GM19043 (cell line): ENCODE data around the gene PRND.
"Not testable (repeated sequence)": the region's sequence is repeated elsewhere in the genome, so short reads cannot be mapped to it uniquely, and the experiment has no call there.

Experiments
- ATAC-seq: cut with Tn5 transposase; IDR thresholded peaks from one replicate; pipeline ENCODE4 v1.9.1; 2021; ENCODE audit warnings: low read depth; ENCODE audit not compliant: unreplicated experiment

Gene PRND

DNA sequence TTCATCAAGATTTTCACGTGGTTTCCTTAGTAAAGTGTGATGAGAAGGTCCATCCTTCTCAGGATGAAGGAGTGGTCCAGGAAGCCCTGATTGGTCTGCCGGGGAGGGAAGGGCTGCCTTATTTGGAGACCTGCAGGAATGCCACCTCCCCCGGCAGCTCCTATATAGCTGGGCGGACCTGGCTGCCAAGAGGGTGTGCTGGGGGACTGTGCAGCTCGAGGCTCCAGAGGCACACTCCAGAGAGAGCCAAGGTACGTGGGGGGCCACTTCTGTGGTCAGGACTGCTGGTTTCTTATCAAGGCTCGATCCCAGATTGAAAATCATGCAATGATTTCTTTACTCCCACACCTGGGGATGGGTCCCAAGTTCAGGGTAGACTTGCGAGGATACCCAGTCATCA, at the start of gene PRND:
Gene PRND, plus strand, starts transcription at position 191 of the 400 bp plus-strand sequence. CDS start 2,643 bp downstream, outside the sequence.
- no peak for ATAC-seq

- ATAC-seq, result no peak
Measured at GRCh38 chr20:4672948-4673347, 48.8 kb upstream of the PRND start.

DNA sequence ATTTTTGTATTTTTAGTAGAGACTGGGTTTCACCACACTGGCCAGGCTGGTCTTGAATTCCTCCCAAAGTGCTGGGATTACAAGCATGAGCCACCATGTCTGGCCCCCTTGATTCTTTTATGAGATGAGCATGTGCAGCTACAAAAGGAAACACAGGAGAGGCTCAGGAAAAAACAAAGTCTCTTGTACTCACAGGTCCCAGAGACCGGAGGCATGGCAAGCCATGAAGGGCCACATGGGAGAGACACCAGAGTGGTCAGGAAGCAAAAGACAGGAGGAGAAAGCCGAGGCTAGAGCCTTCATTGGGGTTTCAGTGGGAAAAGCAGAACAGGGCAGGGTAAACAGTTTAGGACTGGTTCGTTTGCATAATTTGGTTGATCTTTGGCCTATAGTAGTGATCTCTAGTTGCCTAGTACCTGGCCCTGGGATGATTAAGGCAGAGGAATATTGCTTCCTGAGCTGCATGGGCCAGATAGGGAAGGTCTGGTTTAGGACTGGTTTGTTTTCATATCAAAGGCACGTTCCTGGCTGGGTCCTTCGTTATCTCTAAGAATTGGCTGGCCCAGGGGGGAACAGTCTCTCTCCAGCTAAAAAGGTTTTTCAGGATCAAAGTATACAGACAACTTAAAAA, 48.2 kb upstream of the PRND start:
- no peak for ATAC-seq

GRCh38 chr20:4674672-4675071, 47.0 kb upstream of the PRND start:
- ATAC-seq, result no peak

GRCh38 chr20:4677846-4678245, 43.9 kb upstream of the PRND start:
- no peak for ATAC-seq

DNA sequence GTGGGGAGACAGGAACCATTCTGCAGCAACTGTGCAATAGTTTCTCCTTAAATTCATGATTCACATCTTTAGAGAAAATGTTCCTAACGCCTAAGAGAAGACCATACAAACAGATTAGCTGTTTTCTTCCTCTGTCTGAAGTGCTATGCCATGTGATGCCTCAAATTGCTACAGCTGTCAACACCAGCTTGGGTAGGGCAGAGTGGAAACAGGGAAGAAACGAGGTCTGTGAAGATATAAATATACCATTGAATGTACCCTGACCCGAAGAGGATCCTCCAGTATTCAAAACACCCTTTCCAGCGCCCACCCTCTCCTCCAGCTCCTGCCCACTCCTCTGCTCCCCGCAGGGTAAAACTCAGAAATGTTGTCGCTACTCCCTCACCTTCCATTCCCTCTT, 40.3 kb upstream of the PRND start:
- no peak for ATAC-seq

DNA sequence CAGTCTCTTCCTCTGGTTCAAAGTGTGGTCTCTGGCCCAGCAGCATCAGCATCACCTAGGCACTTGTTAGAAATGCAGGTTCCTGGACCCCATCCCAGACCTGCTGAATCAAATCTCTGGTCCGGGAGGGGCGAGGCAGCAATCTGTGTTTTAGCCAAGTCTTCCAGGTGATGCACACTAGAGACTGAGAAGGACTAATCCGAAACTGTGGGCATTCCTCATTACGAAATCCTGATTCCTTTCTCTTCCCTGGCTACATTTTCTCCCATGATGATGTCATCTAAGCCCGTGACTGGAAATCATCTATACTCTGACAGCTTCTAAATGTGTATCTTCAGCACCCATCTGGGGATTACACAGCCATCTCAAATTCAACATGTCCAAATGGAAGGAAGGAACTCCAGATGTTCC, 39.7 kb upstream of the PRND start:
- no peak for ATAC-seq

DNA sequence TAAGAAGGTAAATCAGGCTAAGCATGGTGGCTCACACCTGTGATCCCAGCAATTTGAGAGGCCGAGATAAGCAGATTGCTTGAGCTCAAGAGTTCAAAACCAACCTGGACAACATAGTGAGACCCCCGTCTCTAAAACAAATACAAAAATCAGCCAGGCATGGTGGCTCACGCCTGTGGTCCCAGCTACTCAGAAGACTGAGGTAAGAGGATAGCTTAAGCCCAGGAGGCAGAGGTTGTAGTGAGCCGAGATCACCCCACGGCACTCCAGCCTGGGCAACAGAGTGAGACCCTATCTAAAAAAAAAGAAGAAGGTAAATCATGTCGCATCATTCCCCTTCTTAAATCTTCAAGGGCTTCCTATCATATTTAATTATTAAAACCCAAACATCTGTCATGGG, 39.0 kb upstream of the PRND start:
- no peak for ATAC-seq

- ATAC-seq, result no peak
Measured at GRCh38 chr20:4683261-4683660, 38.4 kb upstream of the PRND start.

DNA sequence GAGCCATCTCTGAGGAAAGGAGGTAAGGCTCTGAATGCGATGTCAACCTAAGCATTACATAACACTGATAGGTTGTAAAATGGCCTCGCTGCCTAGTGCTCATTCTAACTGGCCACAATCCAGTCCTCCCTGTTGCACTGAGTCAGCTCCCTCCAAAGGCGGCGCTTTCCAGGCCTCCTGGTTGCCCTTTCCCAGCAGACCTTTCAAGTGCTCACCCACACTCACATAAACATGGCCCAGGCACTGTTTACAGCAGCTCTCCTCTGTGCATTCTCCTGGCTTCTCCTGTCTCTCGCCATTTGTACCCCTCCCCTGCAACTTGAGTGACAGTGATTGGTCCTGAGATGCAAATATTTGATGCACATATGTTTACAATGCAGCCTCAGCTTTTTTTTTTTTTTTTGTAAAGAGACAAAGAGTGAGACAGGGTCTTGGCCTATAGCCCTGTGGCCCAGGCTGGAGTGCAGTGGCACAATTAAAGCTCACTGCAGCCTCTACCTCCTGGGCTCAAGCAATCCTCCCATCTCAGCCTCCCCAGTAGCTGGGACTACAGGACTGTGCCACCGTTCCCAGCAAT, 36.8 kb upstream of the PRND start:
- no peak for ATAC-seq

DNA sequence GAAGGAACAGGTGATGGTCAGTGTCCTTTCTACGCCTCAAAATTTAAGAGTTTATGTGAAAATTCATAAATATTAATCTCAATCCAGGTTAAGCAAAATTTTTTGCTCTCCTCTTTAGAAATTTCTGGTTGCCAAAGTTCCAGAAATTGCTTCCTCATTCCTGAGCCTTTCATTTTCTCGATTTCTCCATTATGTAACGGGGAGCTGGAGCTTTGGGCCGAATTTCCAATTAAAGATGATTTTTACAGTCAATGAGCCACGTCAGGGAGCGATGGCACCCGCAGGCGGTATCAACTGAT, 35.8 kb upstream of the PRND start:
- no peak for ATAC-seq

DNA sequence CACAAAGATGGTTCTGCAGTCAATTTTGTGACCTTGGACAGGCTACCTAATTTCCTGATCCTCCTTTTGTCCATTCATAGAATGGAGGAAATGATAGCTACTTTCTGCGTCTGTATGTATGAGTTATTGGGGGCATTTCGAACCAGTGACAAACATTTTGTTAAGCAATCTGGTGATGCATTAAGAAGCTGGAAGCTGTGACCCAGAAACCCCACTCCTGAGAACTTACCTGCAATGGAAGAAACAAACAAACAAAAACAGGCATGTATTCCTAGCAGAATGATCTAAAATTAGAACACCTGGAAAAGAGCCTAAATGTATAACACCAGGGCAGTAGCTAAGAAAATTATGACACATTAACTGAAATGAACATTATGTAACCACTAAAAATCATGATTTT, 33.4 kb upstream of the PRND start:
- no peak for ATAC-seq

GRCh38 chr20:4689220-4689619, 32.5 kb upstream of the PRND start:
- no peak for ATAC-seq

DNA sequence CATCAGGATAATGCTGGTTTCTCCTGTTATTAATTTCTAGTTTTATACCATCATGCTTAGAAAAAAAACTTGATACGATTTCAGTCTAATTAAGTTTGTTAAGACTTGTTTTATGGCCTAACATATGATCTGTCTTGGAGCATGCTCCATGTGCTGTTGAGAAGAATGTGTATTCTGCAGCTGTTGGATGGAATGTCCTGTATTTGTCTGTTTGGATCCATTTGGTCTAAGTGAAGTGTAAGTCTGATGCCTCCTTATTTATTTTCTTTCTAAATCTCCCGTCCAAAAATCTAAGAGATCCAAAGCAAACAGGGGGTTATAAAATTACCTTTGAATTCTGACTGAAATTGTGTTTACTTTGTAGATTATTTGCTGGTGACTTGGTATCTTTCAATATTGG, 30.0 kb upstream of the PRND start:
- no peak for ATAC-seq

DNA sequence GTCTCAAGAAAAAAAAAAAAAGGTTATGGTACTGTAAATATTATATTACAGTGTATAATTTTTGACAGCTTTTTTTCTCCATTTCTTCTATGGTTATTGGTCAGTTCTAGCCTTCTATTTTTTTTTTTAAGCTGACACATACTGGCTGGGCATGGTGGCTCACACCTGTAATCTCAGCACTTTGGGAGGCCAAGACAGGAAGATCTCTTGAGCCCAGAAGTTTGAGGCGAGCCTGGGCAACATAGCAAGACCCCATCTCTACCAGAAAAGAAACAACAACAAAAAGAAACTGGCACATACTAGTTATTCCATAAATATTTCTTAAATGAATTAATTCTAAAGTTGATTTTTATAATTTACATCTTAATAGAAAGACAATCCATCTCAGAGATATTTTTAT, 27.6 kb upstream of the PRND start:
- no peak for ATAC-seq

GRCh38 chr20:4697189-4697830, 24.4 kb upstream of the PRND start:
- no peak for ATAC-seq

DNA sequence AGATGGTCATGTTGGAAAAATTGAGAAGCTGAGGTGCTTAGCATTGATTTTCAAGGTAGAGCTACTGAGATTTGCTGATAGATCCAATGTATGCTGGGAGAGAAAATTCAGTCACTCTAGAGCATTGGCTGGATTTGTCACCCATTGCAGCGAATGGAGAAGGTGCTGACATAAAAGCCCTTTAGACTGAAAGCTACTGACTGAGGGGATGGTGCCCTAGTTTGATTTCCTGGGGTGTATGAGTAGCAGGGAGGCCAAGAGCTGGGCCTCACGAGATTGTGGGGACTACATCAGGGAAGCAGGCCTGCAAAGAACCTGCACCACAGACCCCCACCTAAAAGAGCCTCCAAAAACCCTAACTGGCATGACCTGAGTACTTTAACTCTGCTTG, 23.9 kb upstream of the PRND start:
- no peak for ATAC-seq

- ATAC-seq, result no peak
Measured at GRCh38 chr20:4699216-4699615, 22.5 kb upstream of the PRND start.

DNA sequence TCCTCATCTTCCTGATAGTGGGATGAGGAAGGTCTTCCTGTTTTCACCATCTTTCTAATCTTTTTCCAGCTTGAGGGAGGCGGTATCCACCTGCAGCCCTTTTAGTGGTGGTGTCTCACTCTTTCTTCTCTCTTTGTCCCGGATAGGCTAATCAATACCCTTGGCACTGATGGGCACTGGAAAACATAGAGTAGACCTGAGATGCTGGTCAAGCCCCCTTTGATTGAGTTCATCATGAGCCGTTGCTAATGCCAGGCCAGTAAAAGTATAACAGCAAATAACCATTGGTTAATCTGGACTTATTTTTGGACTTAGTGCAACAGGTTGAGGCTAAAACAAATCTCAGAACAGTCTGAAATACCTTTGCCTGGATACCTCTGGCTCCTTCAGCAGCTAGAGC, 21.8 kb upstream of the PRND start:
- ATAC-seq, result no peak

DNA sequence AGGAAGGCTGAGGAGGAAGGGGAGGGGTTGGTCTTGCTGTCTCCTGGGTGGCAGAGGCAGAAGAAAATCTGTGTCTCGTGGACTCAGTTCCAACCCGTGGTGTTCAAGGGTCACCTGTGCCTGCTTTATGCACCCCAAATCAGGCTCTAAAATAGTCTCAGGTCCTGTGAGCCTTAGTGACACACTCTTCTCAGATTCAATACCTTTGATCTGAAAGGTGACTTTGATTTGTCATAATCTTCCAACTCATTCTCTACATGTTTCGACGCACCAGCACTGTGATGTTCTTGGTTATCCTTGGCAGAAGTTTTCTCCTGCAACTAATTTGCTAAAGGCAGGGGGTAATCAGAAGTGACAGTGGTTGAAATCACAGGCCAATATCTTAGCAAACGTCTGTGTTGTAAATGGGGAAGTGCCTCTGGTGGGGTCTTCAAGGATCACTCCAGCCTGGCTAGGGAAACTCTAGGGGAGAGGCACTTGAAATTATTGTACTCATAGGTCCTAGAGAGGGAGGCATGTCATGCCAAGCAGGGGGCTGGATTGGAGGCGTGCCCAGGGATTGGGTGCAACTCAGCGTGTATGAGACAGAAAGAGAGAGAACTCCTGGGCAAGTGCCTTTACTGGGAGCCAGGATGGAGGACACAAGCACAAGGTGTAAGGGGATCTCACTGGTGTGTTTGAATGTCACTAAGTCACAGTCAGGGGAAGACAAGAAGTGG, 19.0 kb upstream of the PRND start:
- ATAC-seq, result no peak

DNA sequence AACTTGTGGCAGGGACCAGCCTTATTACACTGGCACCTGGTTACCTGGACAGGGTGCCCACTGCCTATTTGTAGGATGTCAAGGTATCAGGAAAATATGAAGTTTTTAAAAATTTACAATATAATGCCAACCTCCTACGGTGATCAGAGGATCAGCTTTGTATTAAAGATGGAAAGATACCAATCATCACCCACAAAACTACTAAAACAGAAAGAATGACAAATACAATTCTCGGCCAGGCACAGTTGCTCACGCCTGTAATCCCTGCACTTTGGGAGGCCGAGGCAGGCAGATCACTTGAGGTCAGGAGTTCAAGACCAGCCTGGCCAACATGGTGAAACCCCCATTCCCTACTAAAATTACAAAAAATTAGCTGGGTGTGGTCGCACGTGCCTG, 18.4 kb upstream of the PRND start:
- no peak for ATAC-seq

GRCh38 chr20:4706941-4707340, 14.8 kb upstream of the PRND start:
- ATAC-seq, result not testable (repeated sequence)
